ENCODE data around the gene EPS15. TPM values are rescaled to one million over a fixed set of nuclear protein-coding genes. Genes with fewer than 3 reads are reported as not detected.

EPS15 gene
- total and polyA plus RNA-seq, 9 of the 15 experiments (the other 6 are each of a cell fraction or from before 2014, with no cell fraction given): 23.1 to 69.0 (median 41.7) TPM

GRCh38 chr1:51328279-51328678 lies 190.8 kb downstream of the EPS15 start:
- FAIRE-seq (no peak), DNase-seq (ENCODE audit: extremely low read depth in 1 of 4, low spot score in 3 of 4) (no peak), ATAC-seq (no peak)
- H3K36me3 ChIP-seq (ENCODE audit: control insufficient read depth, insufficient read depth, low read length): no peaks in the 10 kb centered on the region
- no peak overlapping the region for H2AFZ ChIP-seq (ENCODE audit: low read depth, low read length)
- H3K9me1 ChIP-seq (ENCODE audit: control insufficient read depth, insufficient read depth, low read length): no peaks in the 10 kb centered on the region
- 72% methylated on average over 3 of the region's 3 CpGs for WGBS (ENCODE audit: insufficient coverage, low coverage, missing lambda C conversion rate)
- no peaks in the 10 kb centered on the region for H3K27me3 ChIP-seq (ENCODE audit: control insufficient read depth in 2 of 2, insufficient read depth in 2 of 2, low read length in 2 of 2)
- H3K4me1 ChIP-seq (replicated peaks in 1 of 2; ENCODE audit: control insufficient read depth in 2 of 2, insufficient read depth in 2 of 2, low read length in 2 of 2): peaks cover 40 to 42% of the 10 kb centered on the region in 2 experiments
- POLR2A ChIA-PET: interaction anchor here (0.6 kb wide), 1 partner anchor 28 kb away, joined by 5 read pairs; no protein-coding TSS in a partner anchor
- H3K27ac ChIP-seq (ENCODE audit: extremely low read depth, low read depth, low read length): no peak overlapping the region
- intact Hi-C loops (cut with micrococcal nuclease) (no loop called here), in situ Hi-C loops (cut with MboI) (no loop called here)
- no peak overlapping the region for H3K4me3 ChIP-seq
- H3K4me2 ChIP-seq (ENCODE audit: insufficient read depth, low read length): no peak overlapping the region
- H4K20me1 ChIP-seq (replicated peaks; ENCODE audit: control insufficient read depth, insufficient read depth, low read length): no peaks in the 10 kb centered on the region
- H3K9me3 ChIP-seq (replicated peaks; ENCODE audit: control insufficient read depth, insufficient read depth, low read depth, low read length): no peaks in the 10 kb centered on the region
- no peaks in the 10 kb centered on the region for H3K79me2 ChIP-seq (ENCODE audit: control insufficient read depth, insufficient read depth, low read length)
- TF ChIP-seq ZNF785 (CRISPR knock-in tag; IDR thresholded peaks at IDR 0.05): no peak
- TF ChIP-seq ZNF740 (CRISPR knock-in tag; IDR thresholded peaks at IDR 0.05): no peak
- no peak for TF ChIP-seq ZNF740 (tag; IDR thresholded peaks at IDR 0.05)
- TF ChIP-seq CREM (IDR thresholded peaks at IDR 0.05; ENCODE audit: low read depth): no peak
- no peak for TF ChIP-seq ATF2 (CRISPR knock-in tag; IDR thresholded peaks at IDR 0.05)
- no peak for TF ChIP-seq ZNF695 (CRISPR knock-in tag; IDR thresholded peaks at IDR 0.05)
- no peak for TF ChIP-seq ZNF668 (CRISPR knock-in tag; IDR thresholded peaks at IDR 0.05)
- no peak for TF ChIP-seq STAG1 (CRISPR knock-in tag; IDR thresholded peaks at IDR 0.05; ENCODE audit: borderline replicate concordance)
- TF ChIP-seq KLF1 (tag; IDR thresholded peaks at IDR 0.05): no peak
- TF ChIP-seq ZZZ3 (IDR thresholded peaks at IDR 0.05): no peak
- no peak for TF ChIP-seq ZBTB7A (IDR thresholded peaks at IDR 0.05; ENCODE audit: borderline replicate concordance, control insufficient read depth, low read depth, low read length)
- TF ChIP-seq ASH1L (IDR thresholded peaks at IDR 0.05; ENCODE audit: borderline replicate concordance, low read depth, partially characterized antibody): no peak
- CTCF ChIA-PET (ENCODE audit: low intra/inter-chr PET ratio): no interaction called here
- H3K9ac ChIP-seq (ENCODE audit: insufficient read depth in 1 of 2, low read depth in 2 of 2, low read length in 2 of 2): no peak overlapping the region
- BruUV-seq (replicated peaks): no TSS peak

Data from K562 (cell line).